Activated CD4-positive, alpha-beta T cell treated with anti-CD3 and anti-CD28 coated beads, Interleukin-2, amount 50 U/mL, for 16 hours (primary cell): ENCODE measurements around the gene CSTA.

Experiments used
- DNase-seq: peaks from one replicate; pipeline ENCODE4 v3.0.0-alpha.2; 2020

The CSTA gene

DNA sequence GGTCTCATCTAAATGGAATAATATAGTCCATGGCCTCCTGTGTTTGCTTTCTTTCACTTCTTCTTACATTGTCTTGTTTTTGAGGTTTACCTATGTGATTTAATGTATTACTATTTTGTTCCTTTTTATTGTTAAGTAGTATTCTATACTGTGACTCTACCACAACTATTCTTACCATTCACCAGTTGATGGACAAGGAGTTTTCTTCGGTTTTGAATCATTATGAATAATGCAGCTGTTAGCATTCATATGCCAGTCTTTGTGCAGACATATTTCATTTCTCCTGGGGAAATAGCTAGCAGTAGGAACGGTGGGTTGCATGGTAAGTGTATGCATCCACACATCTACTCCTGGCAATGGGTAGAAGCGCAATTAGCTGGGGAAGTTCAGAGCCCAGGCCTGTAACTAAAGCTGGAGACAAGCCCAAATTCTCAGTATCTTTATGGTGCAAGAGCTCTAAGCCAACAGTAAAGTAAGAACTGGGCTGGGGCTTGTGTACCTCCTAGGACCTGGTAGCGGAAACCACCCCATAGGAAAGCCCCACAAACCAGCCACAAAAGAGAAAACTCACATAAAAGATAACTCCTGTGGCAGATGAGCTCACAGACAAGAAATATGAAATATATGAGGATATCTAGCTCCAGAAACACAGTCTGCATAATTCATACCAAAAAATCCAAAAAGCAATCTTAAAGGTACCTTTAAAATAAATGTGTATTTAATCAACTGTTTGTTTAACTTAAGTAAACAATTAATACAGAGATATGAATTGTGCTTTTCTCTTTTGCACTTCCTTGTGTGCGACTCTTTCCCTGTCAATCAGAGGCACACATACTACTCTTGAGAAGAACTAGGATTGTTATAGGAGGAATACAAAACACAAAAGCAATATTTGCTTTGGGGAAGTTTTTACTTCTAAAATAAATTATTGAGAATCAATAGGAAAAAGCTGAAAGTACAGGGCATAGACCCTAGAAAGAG, 2.7 kb upstream of the CSTA start:
- peak; percentile 51 for DNase-seq

- DNase-seq: no peak
These were observed 721 bp downstream of the CSTA start for GRCh38 chr3:122325769-122326168.

DNA sequence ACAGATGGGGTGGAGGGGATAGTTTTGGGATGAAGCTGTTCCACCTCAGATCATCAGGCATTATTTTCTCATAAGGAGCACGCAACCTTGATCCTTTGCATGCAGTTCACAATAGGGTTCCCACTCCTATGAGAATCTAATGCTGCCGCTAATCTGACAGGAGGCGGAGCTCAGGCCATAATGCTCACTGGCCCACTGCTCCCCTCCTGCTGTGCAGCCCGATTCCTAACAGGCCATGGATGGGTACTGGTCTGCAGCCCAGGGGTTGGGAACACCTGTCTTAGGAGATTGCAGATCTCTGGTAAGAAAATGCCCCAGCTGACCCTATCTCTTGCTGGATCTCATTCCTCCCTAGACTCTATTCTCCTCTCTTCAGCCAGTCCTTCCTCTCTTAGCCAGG, 6.8 kb downstream of the CSTA start:
- no peak for DNase-seq

DNA sequence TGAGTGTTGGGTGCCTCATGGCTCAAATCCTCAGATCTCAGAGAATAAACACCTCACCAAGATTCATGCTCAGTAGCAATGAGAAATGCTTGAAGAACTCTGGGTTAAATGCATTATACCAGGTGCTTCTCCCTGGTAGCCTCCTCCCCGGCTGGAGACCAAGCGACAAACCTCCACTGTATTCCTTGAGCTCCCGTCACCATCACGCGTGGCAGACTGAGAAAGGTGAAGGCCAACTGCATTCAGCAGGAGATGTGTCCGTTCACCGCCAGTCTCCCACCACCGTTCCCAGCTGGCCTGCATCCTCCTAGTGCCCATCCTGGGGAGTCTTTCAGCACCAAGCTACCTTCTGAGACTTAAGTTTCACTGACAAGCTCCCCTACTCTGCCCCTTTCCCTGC, 7.5 kb downstream of the CSTA start:
- DNase-seq: no peak

- no peak for DNase-seq
These were observed 17.8 kb downstream of the CSTA start for GRCh38 chr3:122342803-122343202.

- no peak for DNase-seq
These were observed 18.6 kb downstream of the CSTA start for GRCh38 chr3:122343654-122344053.

GRCh38 chr3:122349171-122349570, 24.1 kb downstream of the CSTA start:
- no peak for DNase-seq

DNA sequence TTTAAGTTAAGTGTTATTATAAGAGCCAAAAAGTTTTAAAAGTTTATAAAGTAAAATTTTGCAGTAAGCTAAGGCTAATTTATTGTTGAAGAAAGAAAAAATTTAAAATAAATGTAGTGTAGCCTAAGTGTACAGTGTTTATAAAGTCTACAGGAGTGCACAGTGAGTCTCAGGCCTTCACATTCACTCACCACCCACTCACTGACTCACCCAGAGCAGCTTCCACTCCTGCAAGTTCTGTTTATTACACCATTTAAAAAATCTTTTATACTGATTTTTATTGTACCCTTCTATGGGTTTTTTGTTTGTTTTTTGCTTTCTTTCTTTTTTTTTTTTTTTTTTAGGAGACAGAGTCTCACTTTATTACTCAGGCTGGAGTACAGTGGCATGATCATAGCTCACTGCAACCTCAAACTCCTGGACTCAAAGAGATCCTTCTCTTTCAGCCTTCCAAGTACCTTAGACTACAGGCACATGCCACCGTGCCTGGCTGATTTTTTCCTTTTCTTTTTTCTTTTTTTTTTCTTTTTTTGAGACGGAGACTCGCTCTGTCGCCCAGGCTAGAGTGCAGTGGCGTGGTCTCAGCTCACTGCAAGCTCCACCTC, 25.9 kb downstream of the CSTA start:
- DNase-seq: no peak

- no peak for DNase-seq
These were observed 26.6 kb downstream of the CSTA start for GRCh38 chr3:122351612-122352011.

DNA sequence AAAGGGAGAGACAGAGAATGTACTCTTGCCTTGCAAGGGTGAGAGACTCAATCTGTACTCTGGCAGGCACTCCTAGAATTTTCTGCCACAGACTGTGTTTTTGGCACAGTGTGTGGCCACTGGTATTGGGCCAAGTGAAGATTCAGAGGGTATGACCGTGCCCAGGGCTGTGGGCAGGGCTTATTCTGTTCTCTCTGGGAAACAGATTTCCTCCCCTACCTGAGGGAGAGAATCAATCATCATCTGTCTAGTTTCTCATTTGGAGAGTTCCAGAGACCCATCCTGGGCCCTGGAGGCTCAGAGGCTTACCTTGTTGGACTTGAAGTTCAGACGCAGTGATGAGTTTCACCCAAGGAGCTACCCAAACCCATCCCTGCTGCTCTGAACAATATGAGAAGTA, 28.2 kb downstream of the CSTA start:
- no peak for DNase-seq

- DNase-seq: no peak
These were observed 28.9 kb downstream of the CSTA start for GRCh38 chr3:122353893-122354401.

DNA sequence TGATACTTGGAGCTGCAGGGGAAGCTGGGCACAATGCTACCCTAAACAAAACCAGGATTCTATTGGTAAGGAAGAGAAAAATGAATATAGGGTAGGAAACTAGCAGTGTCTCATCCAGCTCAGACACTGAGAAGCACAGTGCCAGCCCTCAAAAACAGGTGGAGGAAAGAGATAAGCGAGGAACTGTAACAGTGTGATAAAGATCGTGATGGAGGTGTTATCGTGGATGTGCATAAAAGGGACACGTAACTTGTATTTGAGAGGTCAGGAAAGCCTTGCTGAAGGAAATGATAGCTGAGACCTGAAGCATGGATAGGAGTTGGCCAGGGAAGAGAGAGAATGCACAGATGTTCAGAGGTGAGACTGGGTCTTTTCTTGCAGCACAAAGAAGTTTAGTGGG, 30.6 kb downstream of the CSTA start:
- no peak for DNase-seq

- no peak for DNase-seq
These were observed 31.4 kb downstream of the CSTA start for GRCh38 chr3:122356402-122356801.

DNA sequence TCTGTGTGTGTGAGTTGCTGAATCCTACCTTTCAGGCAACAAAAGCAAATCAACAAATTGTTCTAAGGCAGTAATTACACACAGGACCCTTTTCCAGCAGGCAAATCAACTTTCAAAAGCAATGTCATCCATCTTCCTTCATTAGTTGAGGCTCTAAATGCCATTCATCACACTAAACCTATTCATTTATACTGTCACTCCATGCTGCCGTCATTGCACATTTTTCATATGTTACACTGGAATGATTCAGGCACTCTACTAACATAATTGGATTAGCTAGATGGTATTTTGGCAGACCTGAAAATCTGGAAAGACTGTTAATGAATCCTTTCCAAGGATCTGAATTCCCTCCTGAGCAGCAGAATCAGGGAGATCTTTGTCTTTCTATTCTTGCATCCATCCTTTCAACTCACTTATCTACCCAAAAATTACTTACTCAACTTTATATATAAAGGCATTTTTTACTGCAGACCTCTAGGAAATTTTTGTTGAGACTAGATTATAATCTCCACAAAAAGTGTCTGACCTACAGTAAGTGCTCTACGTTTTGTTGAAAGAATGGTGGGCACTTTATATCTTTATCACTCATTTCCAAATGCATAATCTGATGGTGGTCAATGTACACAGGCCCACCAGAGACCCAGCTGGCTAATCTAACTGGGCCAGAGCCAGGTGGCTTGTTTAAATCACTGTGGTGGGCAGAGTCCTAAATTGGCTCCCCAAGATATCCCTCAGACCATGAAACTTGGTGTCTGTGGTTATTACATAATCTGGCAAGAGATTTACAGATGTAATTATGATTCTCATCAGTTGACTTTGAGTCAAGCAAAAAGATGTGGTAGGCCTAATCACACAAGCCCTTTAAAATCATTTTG, 33.0 kb downstream of the CSTA start:
- DNase-seq: no peak

DNA sequence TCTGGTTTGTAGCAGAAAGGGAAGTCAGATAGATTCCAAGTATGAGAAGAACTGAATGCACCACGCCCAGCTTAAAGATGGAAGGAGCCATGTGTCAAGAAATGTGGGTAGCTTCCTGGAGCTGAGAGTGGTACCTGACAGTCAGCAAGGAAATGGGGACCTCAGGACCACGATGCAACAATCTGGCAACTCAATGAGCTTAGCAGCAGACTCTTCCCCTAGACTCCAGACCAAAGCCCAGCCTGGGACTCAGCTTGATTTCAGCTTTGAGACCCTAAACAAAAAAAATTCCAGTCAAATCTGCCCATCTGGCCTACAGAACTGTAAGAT, 33.6 kb downstream of the CSTA start:
- DNase-seq: no peak

- DNase-seq: no peak
These were observed 37.0 kb downstream of the CSTA start for GRCh38 chr3:122362026-122362425.

DNA sequence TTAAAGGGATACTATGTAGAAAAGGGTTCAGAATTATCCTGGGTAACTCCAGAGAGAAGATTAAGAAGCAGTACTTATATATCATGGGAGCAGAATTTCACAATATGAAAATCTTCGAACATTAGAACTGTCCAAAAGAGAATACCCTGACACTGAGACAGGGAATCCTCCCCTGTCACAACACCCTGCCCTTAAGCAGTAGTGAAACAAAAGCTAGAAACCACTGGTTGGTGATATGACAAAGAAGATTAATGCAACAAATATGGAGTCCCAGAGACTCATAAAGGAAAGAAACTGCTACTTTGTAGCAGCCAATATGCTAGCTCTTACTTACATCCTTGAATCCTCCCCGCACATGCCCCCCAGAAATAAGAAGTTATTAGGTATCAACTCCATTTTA, 39.4 kb downstream of the CSTA start:
- peak; percentile 27 for DNase-seq

- peak; percentile 66 for DNase-seq
These were observed 40.0 kb downstream of the CSTA start for GRCh38 chr3:122365073-122365472.

GRCh38 chr3:122365582-122366378, 40.7 kb downstream of the CSTA start:
- DNase-seq: peak; percentile 84

- DNase-seq: no peak
These were observed 41.3 kb downstream of the CSTA start for GRCh38 chr3:122366379-122366749.

GRCh38 chr3:122374034-122374433, 49.0 kb downstream of the CSTA start:
- no peak for DNase-seq

GRCh38 chr3:122377975-122378374, 52.9 kb downstream of the CSTA start:
- DNase-seq: peak; percentile 29
